ENCODE measurements around the gene CALCOCO1. TPM values are rescaled to one million over a fixed set of nuclear protein-coding genes. Genes with fewer than 3 reads are reported as not detected.
"Not testable (repeated sequence)": the region's sequence is repeated elsewhere in the genome, so short reads cannot be mapped to it uniquely, and the experiment has no call there.

CALCOCO1 gene
- total RNA-seq, 2 donors from 2014 or later = 272 to 336 TPM

GRCh38 chr12:53683494-53683893, 43.8 kb downstream of the CALCOCO1 start:
- no peak for DNase-seq (ENCODE audit: low spot score)
- H3K36me3 ChIP-seq = no peaks in the 10 kb centered on the region
- TF ChIP-seq CTCF (IDR thresholded peaks at IDR 0.05) = no peak
- ATAC-seq (ENCODE audit: insufficient number of reproducible peaks, low FRiP score, low read depth) = no peak
- H3K27me3 ChIP-seq (replicated peaks; ENCODE audit: insufficient read depth) = no peaks in the 10 kb centered on the region
- peaks cover 2 to 18% of the 10 kb centered on the region in 2 donors for H3K4me1 ChIP-seq (ENCODE audit: control insufficient read depth in 1 of 2, low read depth in 2 of 2)
- H3K4me3 ChIP-seq = no peak overlapping the region
- H3K9me3 ChIP-seq = no peaks in the 10 kb centered on the region
- H3K27ac ChIP-seq = no peak overlapping the region

GRCh38 chr12:53680061-53680460, 47.2 kb downstream of the CALCOCO1 start:
- not testable (repeated sequence) for H3K9me3 ChIP-seq; H3K36me3 ChIP-seq; DNase-seq (ENCODE audit: low spot score); H3K4me3 ChIP-seq; ATAC-seq (ENCODE audit: insufficient number of reproducible peaks, low FRiP score, low read depth); H3K27ac ChIP-seq; H3K27me3 ChIP-seq (replicated peaks; ENCODE audit: insufficient read depth)
- H3K4me1 ChIP-seq (ENCODE audit: control insufficient read depth in 1 of 2, low read depth in 2 of 2) = peaks cover 7 to 28% of the 10 kb centered on the region in 2 donors

- ATAC-seq (ENCODE audit: insufficient number of reproducible peaks, low FRiP score, low read depth) (no peak), DNase-seq (ENCODE audit: low spot score) (no peak)
- peak overlapping the region; percentile 84 for H3K4me3 ChIP-seq
- peak overlapping the region; percentile 94 to 95 for H3K27ac ChIP-seq
- no peaks in the 10 kb centered on the region for H3K27me3 ChIP-seq (replicated peaks; ENCODE audit: insufficient read depth)
- TF ChIP-seq CTCF (IDR thresholded peaks at IDR 0.05) = no peak
- H3K9me3 ChIP-seq = no peaks in the 10 kb centered on the region
- H3K4me1 ChIP-seq (ENCODE audit: control insufficient read depth in 1 of 2, low read depth in 2 of 2) = peaks cover 10 to 41% of the 10 kb centered on the region in 2 donors
- H3K36me3 ChIP-seq = peaks cover 4% of the 10 kb centered on the region
Observed at GRCh38 chr12:53677800-53678148, 49.5 kb downstream of the CALCOCO1 start.

- no peak for TF ChIP-seq CTCF (IDR thresholded peaks at IDR 0.05)
- Histone ChIP-seq H3K27ac (peak overlapping the region; percentile 94 to 95), H3K4me1 (ENCODE audit: control insufficient read depth in 1 of 2, low read depth in 2 of 2) (peaks cover 10 to 41% of the 10 kb centered on the region in 2 donors), H3K27me3 (replicated peaks; ENCODE audit: insufficient read depth) (no peaks in the 10 kb centered on the region), H3K4me3 (peak overlapping the region; percentile 84), H3K36me3 (peaks cover 6% of the 10 kb centered on the region), H3K9me3 (no peaks in the 10 kb centered on the region)
- DNase-seq (ENCODE audit: low spot score) (no peak), ATAC-seq (ENCODE audit: insufficient number of reproducible peaks, low FRiP score, low read depth) (no peak)
Observed at GRCh38 chr12:53677016-53677799, 50.0 kb downstream of the CALCOCO1 start.

GRCh38 chr12:53676656-53677015, 50.6 kb downstream of the CALCOCO1 start:
- TF ChIP-seq CTCF (IDR thresholded peaks at IDR 0.05) = no peak
- peak overlapping the region; percentile 84 for H3K4me3 ChIP-seq
- ATAC-seq (ENCODE audit: insufficient number of reproducible peaks, low FRiP score, low read depth) = peak; percentile 6

More at GRCh38 chr12:53676656-53677015, 50.6 kb downstream of the CALCOCO1 start:
- no peak for DNase-seq (ENCODE audit: low spot score)
- H3K36me3 ChIP-seq = peaks cover 8% of the 10 kb centered on the region
- H3K27me3 ChIP-seq (replicated peaks; ENCODE audit: insufficient read depth) = no peaks in the 10 kb centered on the region
- H3K9me3 ChIP-seq = no peaks in the 10 kb centered on the region
- peak overlapping the region; percentile 94 to 95 for H3K27ac ChIP-seq
- peaks cover 10 to 44% of the 10 kb centered on the region in 2 donors for H3K4me1 ChIP-seq (ENCODE audit: control insufficient read depth in 1 of 2, low read depth in 2 of 2)

Data from thoracic aorta (tissue), 2 donors.